Epithelial cell of esophagus (primary cell): Measurements from ENCODE around the gene SETBP1.
A peak's percentile ranks its signal among the peaks of the same experiment; 100 is the strongest.

Source experiments
- DNase-seq: peaks from one replicate; pipeline ENCODE4 v3.0.0; 2010; ENCODE audit warnings: low read depth
- H3K4me3 ChIP-seq: 2 replicates; pipeline ENCODE4 v1.5.1; 2011; ENCODE audit warnings: mild to moderate bottlenecking, low read length, control low read depth
- TF ChIP-seq, protein P1 (sequence below): IDR thresholded peaks from 2 replicates; pipeline ENCODE4 v1.5.1; 2011; ENCODE audit warnings: low read depth, mild to moderate bottlenecking, low read length, control low read depth, inconsistent platforms; ENCODE audit not compliant: insufficient read depth; ENCODE audit errors: missing control alignments

Gene SETBP1

DNA sequence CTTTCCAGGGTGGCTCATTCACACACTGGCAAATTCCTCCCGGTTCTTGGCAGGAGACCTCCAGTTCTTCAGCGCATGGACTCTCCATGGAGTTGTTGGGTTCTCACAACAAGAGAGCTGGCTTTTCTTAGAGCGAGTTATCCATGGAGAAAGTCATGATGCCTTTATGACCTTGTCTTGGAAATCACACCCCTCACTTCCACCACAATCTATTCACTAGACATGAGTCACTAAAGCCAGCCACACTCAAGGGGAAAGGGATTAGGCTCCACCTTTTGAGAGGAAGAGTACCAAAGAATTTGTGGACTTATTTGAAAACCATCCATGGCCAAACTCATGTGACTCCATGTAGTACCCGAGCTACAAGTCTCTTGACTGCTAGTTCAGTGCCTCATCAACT is 160.5 kb downstream of the SETBP1 start:
- DNase-seq: peak; percentile 27
- no peak overlapping the region for H3K4me3 ChIP-seq
- TF ChIP-seq, protein P1, sequence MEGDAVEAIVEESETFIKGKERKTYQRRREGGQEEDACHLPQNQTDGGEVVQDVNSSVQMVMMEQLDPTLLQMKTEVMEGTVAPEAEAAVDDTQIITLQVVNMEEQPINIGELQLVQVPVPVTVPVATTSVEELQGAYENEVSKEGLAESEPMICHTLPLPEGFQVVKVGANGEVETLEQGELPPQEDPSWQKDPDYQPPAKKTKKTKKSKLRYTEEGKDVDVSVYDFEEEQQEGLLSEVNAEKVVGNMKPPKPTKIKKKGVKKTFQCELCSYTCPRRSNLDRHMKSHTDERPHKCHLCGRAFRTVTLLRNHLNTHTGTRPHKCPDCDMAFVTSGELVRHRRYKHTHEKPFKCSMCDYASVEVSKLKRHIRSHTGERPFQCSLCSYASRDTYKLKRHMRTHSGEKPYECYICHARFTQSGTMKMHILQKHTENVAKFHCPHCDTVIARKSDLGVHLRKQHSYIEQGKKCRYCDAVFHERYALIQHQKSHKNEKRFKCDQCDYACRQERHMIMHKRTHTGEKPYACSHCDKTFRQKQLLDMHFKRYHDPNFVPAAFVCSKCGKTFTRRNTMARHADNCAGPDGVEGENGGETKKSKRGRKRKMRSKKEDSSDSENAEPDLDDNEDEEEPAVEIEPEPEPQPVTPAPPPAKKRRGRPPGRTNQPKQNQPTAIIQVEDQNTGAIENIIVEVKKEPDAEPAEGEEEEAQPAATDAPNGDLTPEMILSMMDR: no peak

DNA sequence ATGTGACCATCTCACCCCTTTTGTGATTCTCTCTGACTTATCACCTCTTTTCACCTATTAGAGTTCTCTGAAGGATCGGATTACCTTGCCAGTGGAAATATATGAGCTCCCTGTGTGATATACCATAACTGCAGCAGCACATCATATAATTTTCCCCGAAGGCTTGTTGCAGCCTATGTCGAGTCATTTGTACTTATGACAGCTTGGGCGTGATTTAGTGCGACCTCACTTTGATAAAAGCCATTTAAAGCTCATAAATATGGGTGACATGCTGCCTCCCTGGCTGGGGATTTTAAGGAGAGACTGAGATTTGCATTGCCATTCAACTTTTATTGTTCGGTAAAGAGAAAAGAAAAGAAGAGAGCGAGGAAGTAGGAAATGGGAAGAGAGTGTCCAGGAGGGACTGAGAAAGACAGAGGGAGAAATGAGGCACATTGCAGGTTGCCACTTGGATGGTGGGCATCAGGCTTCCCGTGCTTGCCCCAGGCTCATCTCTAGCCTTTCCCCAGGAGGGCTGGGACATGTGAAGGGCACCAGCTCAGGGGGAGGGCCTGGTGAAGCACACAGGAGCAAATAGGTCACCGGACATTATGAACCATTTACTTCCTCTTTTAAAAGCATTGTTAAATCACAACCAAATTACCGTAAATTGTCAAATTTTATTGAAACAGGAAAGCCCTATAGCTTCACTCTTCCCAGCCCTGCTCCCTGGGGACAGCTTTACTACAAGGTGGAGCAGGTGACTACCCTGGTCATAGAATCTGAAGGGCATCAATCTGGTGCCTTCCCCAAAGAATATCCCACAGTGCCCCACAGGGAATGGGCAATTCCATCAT is 161.3 kb downstream of the SETBP1 start:
- no peak for DNase-seq
- TF ChIP-seq, protein P1: no peak

DNA sequence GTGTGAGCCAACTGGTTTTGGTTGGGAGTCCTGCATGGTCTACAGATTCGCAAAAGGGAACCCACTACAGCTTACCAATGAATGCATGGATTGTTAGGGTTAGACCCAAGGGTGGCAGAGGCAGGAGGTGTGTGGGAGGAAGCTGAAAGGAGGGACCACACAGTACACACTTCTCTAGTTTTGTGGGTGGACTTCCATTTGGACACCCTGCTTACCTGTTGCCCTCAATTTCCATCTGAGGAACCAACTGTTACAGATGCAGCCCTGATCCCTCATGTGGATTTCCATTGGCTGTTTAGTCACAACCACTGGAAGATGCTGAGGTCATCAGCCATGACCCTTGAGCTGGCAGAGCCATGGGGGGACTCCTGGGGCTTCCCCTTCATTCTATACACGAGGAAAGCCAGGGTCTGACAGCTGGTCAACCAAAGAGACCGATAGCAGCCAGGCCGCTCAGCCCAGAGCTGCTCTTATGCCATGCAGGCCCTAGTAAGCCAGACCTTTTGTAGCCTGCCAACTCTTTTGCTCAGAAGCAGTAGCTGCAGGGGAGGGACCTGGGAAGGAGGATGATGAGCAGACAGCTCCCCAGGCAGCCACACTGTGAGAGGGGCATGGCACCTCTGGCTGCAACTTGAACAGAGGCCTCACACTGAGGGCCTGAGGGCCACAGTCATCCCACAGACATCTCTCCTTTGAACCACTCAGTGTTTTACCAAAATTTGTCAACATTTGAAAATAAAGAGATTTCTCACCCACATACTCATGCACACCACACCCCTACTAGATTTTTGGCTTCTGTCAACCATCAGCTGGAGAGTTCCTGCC is 162.1 kb downstream of the SETBP1 start:
- no peak overlapping the region for H3K4me3 ChIP-seq
- DNase-seq: peak; percentile 6
- TF ChIP-seq, protein P1: no peak

More for the DNA sequence above, 161.3 kb downstream of the SETBP1 start:
- no peak overlapping the region for H3K4me3 ChIP-seq

DNA sequence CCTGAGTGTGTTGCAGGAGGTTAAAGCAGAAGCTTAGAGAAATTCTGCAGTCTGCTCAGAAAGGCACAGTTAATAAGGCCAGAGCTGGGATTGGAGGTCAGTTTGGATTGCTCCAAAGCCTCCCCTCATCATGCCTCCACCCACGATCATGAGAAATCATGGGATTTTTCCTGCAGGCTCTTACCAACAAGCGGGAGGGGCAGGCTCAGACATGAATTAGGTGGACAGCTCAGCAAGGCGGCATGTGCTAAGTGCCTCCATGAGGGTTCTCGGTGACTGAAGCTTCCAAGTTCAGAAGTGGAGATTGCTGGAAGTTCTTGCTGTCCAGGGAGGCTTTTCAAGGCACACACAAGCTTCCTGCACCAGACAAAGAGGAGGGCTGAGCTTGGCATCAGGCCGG is 163.8 kb downstream of the SETBP1 start:
- H3K4me3 ChIP-seq: no peak overlapping the region
- peak; percentile 87 for DNase-seq
- TF ChIP-seq, protein P1: no peak

DNA sequence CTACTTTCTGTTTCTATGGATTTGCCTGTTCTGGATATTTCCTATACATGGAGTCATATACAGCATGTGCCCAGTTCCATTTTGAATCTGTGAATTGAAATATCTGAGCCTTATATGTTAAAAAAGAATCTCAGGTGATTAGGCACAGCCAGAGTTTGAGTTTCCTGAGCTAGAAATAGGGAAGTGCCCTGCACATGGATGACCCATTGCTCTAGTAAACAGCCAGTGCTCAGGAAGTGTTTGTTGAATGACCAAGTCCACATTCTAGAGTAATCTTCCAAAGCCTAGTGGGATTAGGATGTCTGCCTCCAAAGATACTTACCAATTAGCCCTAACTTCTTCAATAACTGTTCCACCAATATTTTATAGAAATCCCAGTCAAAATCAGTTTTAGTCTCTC is 165.8 kb downstream of the SETBP1 start:
- TF ChIP-seq, protein P1: no peak

DNA sequence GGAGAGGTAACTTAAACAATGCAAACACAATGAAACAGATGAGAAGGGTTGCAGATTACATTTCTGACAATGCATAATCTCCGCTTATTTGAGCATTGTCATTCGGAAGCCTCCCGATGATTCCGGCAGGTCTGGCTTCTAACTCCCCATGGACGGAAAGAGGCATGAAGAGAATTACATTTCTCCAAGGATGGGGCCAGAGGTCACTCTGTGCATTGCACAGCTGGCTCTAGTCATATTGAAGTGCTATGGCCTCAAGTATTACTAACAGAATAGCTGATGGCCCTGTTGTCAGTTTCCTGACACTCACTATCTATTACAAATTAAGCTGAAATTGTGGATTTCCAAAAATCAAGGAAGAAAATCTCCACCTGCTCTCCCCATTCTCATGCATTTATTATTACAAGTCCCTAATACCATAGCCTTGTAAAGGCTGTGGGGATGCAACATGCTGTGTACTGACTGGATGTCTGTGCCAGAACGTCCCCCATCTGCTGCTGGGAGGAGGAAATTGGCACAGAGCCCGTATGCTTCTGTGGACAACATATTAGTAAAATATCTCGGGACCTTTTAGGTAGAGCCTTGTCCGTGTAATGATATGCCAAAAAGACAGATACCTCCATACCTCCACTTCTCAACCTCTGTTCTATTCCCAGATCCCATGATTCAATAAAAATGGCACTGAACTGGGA is 168.1 kb downstream of the SETBP1 start:
- no peak overlapping the region for H3K4me3 ChIP-seq
- TF ChIP-seq, protein P1: no peak
- DNase-seq: no peak

More for the DNA sequence above, 165.8 kb downstream of the SETBP1 start:
- H3K4me3 ChIP-seq: no peak overlapping the region
- DNase-seq: no peak
